Measurements from ENCODE around the gene GZF1. TPM values are rescaled to one million over a fixed set of nuclear protein-coding genes. Genes with fewer than 3 reads are reported as not detected.
A peak's percentile ranks its signal among the peaks of the same experiment; 100 is the strongest.
"Not testable (repeated sequence)": the region's sequence is repeated elsewhere in the genome, so short reads cannot be mapped to it uniquely, and the experiment has no call there.

Gene GZF1
- total RNA-seq, 2 donors from 2014 or later: 5.9 to 9.5 TPM

- peaks cover 3 to 4% of the 10 kb centered on the region in 2 donors for H3K36me3 Mint-ChIP-seq (ENCODE audit: insufficient read depth in 2 of 2)
- no peaks in the 10 kb centered on the region for H3K27me3 Mint-ChIP-seq (ENCODE audit: low read depth)
- ATAC-seq (replicated peaks in 1 of 2): no peak
- H3K4me1 Mint-ChIP-seq (ENCODE audit: low read depth): no peaks in the 10 kb centered on the region
- no peak for DNase-seq
- no peaks in the 10 kb centered on the region for H3K9me3 Mint-ChIP-seq
- no peak overlapping the region for H3K4me3 Mint-ChIP-seq
- no peak overlapping the region for H3K27ac Mint-ChIP-seq
These were observed 29.5 kb upstream of the GZF1 start for GRCh38 chr20:23332467-23332866.

- Mint-ChIP-seq H3K36me3 (ENCODE audit: insufficient read depth in 2 of 2) (peaks cover 3 to 4% of the 10 kb centered on the region in 2 donors), H3K9me3 (no peaks in the 10 kb centered on the region), H3K27ac (no peak overlapping the region), H3K4me3 (no peak overlapping the region), H3K4me1 (ENCODE audit: low read depth) (no peaks in the 10 kb centered on the region), H3K27me3 (ENCODE audit: low read depth) (no peaks in the 10 kb centered on the region)
- DNase-seq (no peak), ATAC-seq (replicated peaks in 1 of 2) (no peak)
These were observed 27.9 kb upstream of the GZF1 start for GRCh38 chr20:23334111-23334510.

GRCh38 chr20:23335521-23335920, 26.5 kb upstream of the GZF1 start:
- DNase-seq: no peak
- Mint-ChIP-seq H3K27ac (no peak overlapping the region), H3K9me3 (no peaks in the 10 kb centered on the region), H3K4me1 (ENCODE audit: low read depth) (no peaks in the 10 kb centered on the region), H3K27me3 (ENCODE audit: low read depth) (no peaks in the 10 kb centered on the region), H3K36me3 (ENCODE audit: insufficient read depth in 2 of 2) (no peaks in the 10 kb centered on the region), H3K4me3 (no peak overlapping the region)
- no peak for ATAC-seq (replicated peaks in 1 of 2)

- no peak overlapping the region for H3K27ac Mint-ChIP-seq
- ATAC-seq (replicated peaks in 1 of 2) (no peak), DNase-seq (no peak)
- H3K27me3 Mint-ChIP-seq (ENCODE audit: low read depth): no peaks in the 10 kb centered on the region
- H3K9me3 Mint-ChIP-seq: no peaks in the 10 kb centered on the region
- H3K36me3 Mint-ChIP-seq (ENCODE audit: insufficient read depth in 2 of 2): no peaks in the 10 kb centered on the region
- no peaks in the 10 kb centered on the region for H3K4me1 Mint-ChIP-seq (ENCODE audit: low read depth)
- no peak overlapping the region for H3K4me3 Mint-ChIP-seq
These were observed 25.5 kb upstream of the GZF1 start for GRCh38 chr20:23336476-23336875.

- Mint-ChIP-seq H3K27ac (no peak overlapping the region), H3K9me3 (no peaks in the 10 kb centered on the region), H3K4me3 (no peak overlapping the region), H3K4me1 (ENCODE audit: low read depth) (no peaks in the 10 kb centered on the region), H3K36me3 (ENCODE audit: insufficient read depth in 2 of 2) (no peaks in the 10 kb centered on the region), H3K27me3 (ENCODE audit: low read depth) (no peaks in the 10 kb centered on the region)
- no peak for DNase-seq
- ATAC-seq (replicated peaks in 1 of 2): no peak
These were observed 24.7 kb upstream of the GZF1 start for GRCh38 chr20:23337312-23337711.

GRCh38 chr20:23339986-23340385, 22.0 kb upstream of the GZF1 start:
- no peak for ATAC-seq (replicated peaks in 1 of 2)
- Mint-ChIP-seq H3K4me1 (ENCODE audit: low read depth) (no peaks in the 10 kb centered on the region), H3K27me3 (ENCODE audit: low read depth) (no peaks in the 10 kb centered on the region), H3K9me3 (no peaks in the 10 kb centered on the region), H3K36me3 (ENCODE audit: insufficient read depth in 2 of 2) (no peaks in the 10 kb centered on the region), H3K27ac (no peak overlapping the region), H3K4me3 (no peak overlapping the region)
- DNase-seq: no peak

GRCh38 chr20:23340524-23340923, 21.5 kb upstream of the GZF1 start:
- ATAC-seq (replicated peaks in 1 of 2) (peak in 1 of 2 donors; percentile 51), DNase-seq (peak; percentile 29 to 44)
- Mint-ChIP-seq H3K36me3 (ENCODE audit: insufficient read depth in 2 of 2) (no peaks in the 10 kb centered on the region), H3K27me3 (ENCODE audit: low read depth) (no peaks in the 10 kb centered on the region), H3K4me1 (ENCODE audit: low read depth) (no peaks in the 10 kb centered on the region), H3K4me3 (no peak overlapping the region), H3K9me3 (no peaks in the 10 kb centered on the region), H3K27ac (no peak overlapping the region)

- Mint-ChIP-seq H3K4me3 (no peak overlapping the region), H3K9me3 (no peaks in the 10 kb centered on the region), H3K4me1 (ENCODE audit: low read depth) (no peaks in the 10 kb centered on the region), H3K27ac (no peak overlapping the region), H3K27me3 (ENCODE audit: low read depth) (no peaks in the 10 kb centered on the region), H3K36me3 (ENCODE audit: insufficient read depth in 2 of 2) (no peaks in the 10 kb centered on the region)
- DNase-seq: no peak
- ATAC-seq (replicated peaks in 1 of 2): no peak
These were observed 20.9 kb upstream of the GZF1 start for GRCh38 chr20:23341073-23341472.

- Mint-ChIP-seq H3K4me3 (no peak overlapping the region), H3K9me3 (no peaks in the 10 kb centered on the region), H3K4me1 (ENCODE audit: low read depth) (peaks cover 7% of the 10 kb centered on the region), H3K36me3 (ENCODE audit: insufficient read depth in 2 of 2) (no peaks in the 10 kb centered on the region), H3K27me3 (ENCODE audit: low read depth) (no peaks in the 10 kb centered on the region), H3K27ac (no peak overlapping the region)
- ATAC-seq (replicated peaks in 1 of 2): no peak
- DNase-seq: no peak
These were observed 18.4 kb upstream of the GZF1 start for GRCh38 chr20:23343590-23343989.

- Mint-ChIP-seq H3K9me3 (no peaks in the 10 kb centered on the region), H3K4me1 (ENCODE audit: low read depth) (peaks cover 10% of the 10 kb centered on the region), H3K36me3 (ENCODE audit: insufficient read depth in 2 of 2) (no peaks in the 10 kb centered on the region), H3K4me3 (no peak overlapping the region), H3K27ac (no peak overlapping the region), H3K27me3 (ENCODE audit: low read depth) (no peaks in the 10 kb centered on the region)
- ATAC-seq (replicated peaks in 1 of 2): no peak
- DNase-seq: no peak
These were observed 17.6 kb upstream of the GZF1 start for GRCh38 chr20:23344336-23344735.

GRCh38 chr20:23346002-23346401, 16.0 kb upstream of the GZF1 start:
- Mint-ChIP-seq H3K27ac (no peak overlapping the region), H3K4me3 (no peak overlapping the region)
- no peak for DNase-seq

GRCh38 chr20:23347791-23348190, 14.2 kb upstream of the GZF1 start:
- H3K4me3 Mint-ChIP-seq: no peak overlapping the region
- H3K4me1 Mint-ChIP-seq (ENCODE audit: low read depth): peaks cover 32% of the 10 kb centered on the region
- H3K9me3 Mint-ChIP-seq: no peaks in the 10 kb centered on the region
- H3K27ac Mint-ChIP-seq: no peak overlapping the region
- ATAC-seq (replicated peaks in 1 of 2) (no peak), DNase-seq (no peak)
- H3K27me3 Mint-ChIP-seq (ENCODE audit: low read depth): no peaks in the 10 kb centered on the region
- peaks cover under 1 to 3% of the 10 kb centered on the region in 2 donors for H3K36me3 Mint-ChIP-seq (ENCODE audit: insufficient read depth in 2 of 2)

More at GRCh38 chr20:23346002-23346401, 16.0 kb upstream of the GZF1 start:
- ATAC-seq (replicated peaks in 1 of 2): no peak
- Mint-ChIP-seq H3K9me3 (no peaks in the 10 kb centered on the region), H3K36me3 (ENCODE audit: insufficient read depth in 2 of 2) (no peaks in the 10 kb centered on the region), H3K4me1 (ENCODE audit: low read depth) (peaks cover 19% of the 10 kb centered on the region), H3K27me3 (ENCODE audit: low read depth) (no peaks in the 10 kb centered on the region)

- H3K4me3 Mint-ChIP-seq; H3K27me3 Mint-ChIP-seq (ENCODE audit: low read depth); H3K36me3 Mint-ChIP-seq (ENCODE audit: insufficient read depth in 2 of 2); ATAC-seq (replicated peaks in 1 of 2); H3K9me3 Mint-ChIP-seq; DNase-seq: not testable (repeated sequence)
- peak overlapping the region; percentile 70 for H3K27ac Mint-ChIP-seq
- H3K4me1 Mint-ChIP-seq (ENCODE audit: low read depth): peaks cover 40% of the 10 kb centered on the region
These were observed 13.5 kb upstream of the GZF1 start for GRCh38 chr20:23348510-23348909.

GRCh38 chr20:23349338-23350195, 12.4 kb upstream of the GZF1 start:
- Mint-ChIP-seq H3K27ac (peak overlapping the region; percentile 99), H3K4me3 (peak overlapping the region; percentile 80 to 92), H3K9me3 (no peaks in the 10 kb centered on the region), H3K36me3 (ENCODE audit: insufficient read depth in 2 of 2) (peaks cover 3% of the 10 kb centered on the region in 2 donors), H3K4me1 (ENCODE audit: low read depth) (peaks cover 40% of the 10 kb centered on the region), H3K27me3 (ENCODE audit: low read depth) (no peaks in the 10 kb centered on the region)
- DNase-seq (no peak), ATAC-seq (replicated peaks in 1 of 2) (peak; percentile 47 to 49)

All from activated T-cell treated with anti-CD3 and anti-CD28 coated beads, Interleukin-2, amount 50 U/mL, for 72 hours (primary cell).